OCI-LY7 (cell line): ENCODE results near the gene KLHL26. TPM values are rescaled to one million over a fixed set of nuclear protein-coding genes. Genes with fewer than 3 reads are reported as not detected.

Source experiments
- BruUV-seq: library from RNA; stranded (reverse); fragments of 400-500 nt; replicated peaks from 2 replicates; lab custom pipeline; 2021; lab: Mats Ljungman, UMichigan
- CTCF ChIA-PET: fragments of 300-600 bp; sonication (Branson Sonifier 250); formaldehyde crosslinking; loops from one replicate; lab custom pipeline; 2022; ENCODE audit warnings: antibody characterized with exemption; ENCODE audit not compliant: unreplicated experiment; lab: Charles Lee
- POLR2A ChIA-PET: fragments of 300-600 bp; sonication (Branson Sonifier 250); formaldehyde crosslinking; loops from one replicate; lab custom pipeline; 2022; ENCODE audit warnings: antibody characterized with exemption; lab: Charles Lee
- DNase-seq: peaks from one replicate; pipeline ENCODE4 v3.0.0-alpha.2; 2015; ENCODE audit warnings: low spot score
- H2AFZ ChIP-seq: fragments of 200-600 bp; sonication (generic), shearing (Covaris generic); 2 replicates; pipeline ENCODE4 v1.6.1; 2014; ENCODE audit warnings: mild to moderate bottlenecking, antibody characterized with exemption, low read length, moderate library complexity
- H3K27ac ChIP-seq: fragments of 200-600 bp; sonication (generic); 2 replicates; pipeline ENCODE4 v1.5.1; 2014; ENCODE audit warnings: mixed run types, low read depth, mild to moderate bottlenecking, moderate library complexity, low read length, inconsistent platforms; ENCODE audit not compliant: poor library complexity, severe bottlenecking
- H3K36me3 ChIP-seq: fragments of 200-600 bp; sonication (generic); 2 replicates; pipeline ENCODE4 v1.6.1; 2014; ENCODE audit warnings: mild to moderate bottlenecking, antibody characterized with exemption, low read length, moderate library complexity, mixed read lengths; ENCODE audit not compliant: insufficient read depth
- H3K4me1 ChIP-seq: fragments of 200-600 bp; sonication (generic); 2 replicates; pipeline ENCODE4 v1.5.1; 2014; ENCODE audit warnings: mild to moderate bottlenecking, low read length; ENCODE audit not compliant: insufficient read depth, poor library complexity, severe bottlenecking
- H3K4me2 ChIP-seq: fragments of 200-600 bp; sonication (generic); 2 replicates; pipeline ENCODE4 v1.6.1; 2014; ENCODE audit warnings: mild to moderate bottlenecking, low read length
- H3K4me3 ChIP-seq: fragments of 200-600 bp; sonication (generic); 2 replicates; pipeline ENCODE4 v1.5.1; 2014; ENCODE audit warnings: mild to moderate bottlenecking, low read depth, low read length; ENCODE audit not compliant: poor library complexity, severe bottlenecking
- H3K79me2 ChIP-seq: fragments of 200-600 bp; sonication (generic); 2 replicates; pipeline ENCODE4 v1.6.1; 2016; ENCODE audit warnings: low read depth, mild to moderate bottlenecking, low read length, moderate library complexity, mixed read lengths; ENCODE audit not compliant: insufficient read depth
- H3K9me2 ChIP-seq: fragments of 200-600 bp; sonication (generic); 2 replicates; pipeline ENCODE4 v1.6.1; 2016; ENCODE audit warnings: mild to moderate bottlenecking, low read length, mixed read lengths; ENCODE audit not compliant: insufficient read depth
- H3K9me3 ChIP-seq: fragments of 200-600 bp; sonication (generic); 2 replicates; pipeline ENCODE4 v1.6.1; 2014; ENCODE audit warnings: mild to moderate bottlenecking, mixed run types, low read length, mixed read lengths
- H4K20me1 ChIP-seq: fragments of 200-600 bp; sonication (generic); 2 replicates; pipeline ENCODE4 v1.6.1; 2014; ENCODE audit warnings: mild to moderate bottlenecking, antibody characterized with exemption, low read length, moderate library complexity, mixed read lengths; ENCODE audit not compliant: insufficient read depth
- CTCF ChIP-seq: fragments of 200-600 bp; sonication (generic); conservative IDR thresholded peaks from 2 replicates; pipeline ENCODE4 v1.5.1; 2014; ENCODE audit warnings: mild to moderate bottlenecking, antibody characterized with exemption, low read length, moderate library complexity, mixed read lengths
- EZH2phosphoT487 ChIP-seq: fragments of 200-600 bp; sonication (generic); IDR thresholded peaks from 2 replicates; pipeline ENCODE4 v1.6.1; 2018; ENCODE audit warnings: low read depth, borderline replicate concordance, mild to moderate bottlenecking, mixed run types, antibody characterized with exemption, low read length, moderate library complexity, mixed read lengths
- intact Hi-C: fragments of 100-400 bp; cut with micrococcal nuclease; formaldehyde crosslinking; loops from one replicate; pipeline ENCODE4 v1.10.0; 2022; ENCODE audit not compliant: unreplicated experiment
- total RNA-seq, 2 experiments: library from RNA; depleted of rRNA in 1 of 2; stranded (reverse); fragments of >200 nt in 1 of 2; shearing (Covaris generic) in 1 of 2; gene quantifications; 2 replicates each; pipeline ENCODE4 v1.2.3, GENCODE V29; 2014 to 2022

The KLHL26 gene
- total RNA-seq, 2 experiments from 2014 or later, result 1.0 to 8.9 TPM

- intact Hi-C loops, result loop anchor here (1.0 to 2.0 kb wide), 2 partner anchors 79 to 253 kb away; no protein-coding TSS in a partner anchor
- POLR2A ChIA-PET, result interaction anchor here (0.6 to 0.9 kb wide), 4 partner anchors 19 to 560 kb away, joined by 3 to 5 read pairs (median 4); no protein-coding TSS in a partner anchor
- CTCF ChIA-PET, result interaction anchor here (0.5 to 1.4 kb wide), 7 partner anchors 30 to 594 kb away, joined by 3 to 10 read pairs (median 5); no protein-coding TSS in a partner anchor
- no peaks in the 10 kb centered on the region for H4K20me1 ChIP-seq
- H3K79me2 ChIP-seq, result peaks cover 10% of the 10 kb centered on the region
- peaks cover 17% of the 10 kb centered on the region; the same call in 1 of the 2 replicates for H3K36me3 ChIP-seq
- H3K9me3 ChIP-seq, result no peaks in the 10 kb centered on the region
- peak; percentile 89 for TF ChIP-seq CTCF
- no peak for TF ChIP-seq EZH2phosphoT487
- peak overlapping the region; percentile 80 for H3K4me2 ChIP-seq
- H3K4me3 ChIP-seq, result peak overlapping the region; percentile 62
- no TSS peak for BruUV-seq
- peaks cover 32% of the 10 kb centered on the region for H3K4me1 ChIP-seq
- H3K9me2 ChIP-seq, result no peaks in the 10 kb centered on the region
- peak overlapping the region; percentile 31 for H3K27ac ChIP-seq
- peak; percentile 89 for DNase-seq
- peak overlapping the region; percentile 25; the same call in 1 of the 2 replicates for H2AFZ ChIP-seq
These were observed 42.6 kb upstream of the KLHL26 start for GRCh38 chr19:18594096-18594823.

- TF ChIP-seq EZH2phosphoT487, result no peak
- intact Hi-C loops, result loop anchor here (1.0 to 2.0 kb wide), 2 partner anchors 78 to 252 kb away; no protein-coding TSS in a partner anchor
- peaks cover 17% of the 10 kb centered on the region; the same call in 1 of the 2 replicates for H3K36me3 ChIP-seq
- ChIA-PET POLR2A (no interaction called here), CTCF (no interaction called here)
- peaks cover 27% of the 10 kb centered on the region for H3K4me1 ChIP-seq
- DNase-seq, result no peak
- no peaks in the 10 kb centered on the region for H4K20me1 ChIP-seq
- peak overlapping the region; percentile 80 for H3K4me2 ChIP-seq
- no peak overlapping the region for H3K27ac ChIP-seq
- H3K9me2 ChIP-seq, result no peaks in the 10 kb centered on the region
- H3K79me2 ChIP-seq, result peaks cover 6% of the 10 kb centered on the region
- H3K9me3 ChIP-seq, result no peaks in the 10 kb centered on the region
- no TSS peak for BruUV-seq
- H3K4me3 ChIP-seq, result peak overlapping the region; percentile 62
- peak overlapping the region; percentile 25; the same call in 1 of the 2 replicates for H2AFZ ChIP-seq
These were observed 41.9 kb upstream of the KLHL26 start for GRCh38 chr19:18594824-18595373.

- Histone ChIP-seq H3K9me3 (no peaks in the 10 kb centered on the region), H3K27ac (no peak overlapping the region), H3K79me2 (0 out of 2 replicates have a peak, but pooled peaks cover under 1% of the 10 kb centered on the region), H3K4me1 (peaks cover 21% of the 10 kb centered on the region), H2AFZ (no peak overlapping the region), H3K4me3 (no peak overlapping the region), H4K20me1 (no peaks in the 10 kb centered on the region), H3K36me3 (peaks cover 15% of the 10 kb centered on the region; the same call in 1 of the 2 replicates), H3K4me2 (no peak overlapping the region), H3K9me2 (no peaks in the 10 kb centered on the region)
- ChIA-PET CTCF (no interaction called here), POLR2A (no interaction called here)
- intact Hi-C loops, result loop anchor here (2.0 kb wide), 1 partner anchor 77 kb away; no protein-coding TSS in a partner anchor
- no peak for DNase-seq
- no peak for TF ChIP-seq EZH2phosphoT487
- no peak for TF ChIP-seq CTCF
- BruUV-seq, result no TSS peak
These were observed 41.4 kb upstream of the KLHL26 start for GRCh38 chr19:18595475-18595874.
